CD4-positive, alpha-beta T cell treated with Interleukin-15 for 4 hours (primary cell): ENCODE measurements around the gene AZU1.

Source experiments
- DNase-seq: peaks from one replicate; pipeline ENCODE4 v3.0.0-alpha.2; 2020; ENCODE audit warnings: low spot score

The AZU1 gene

DNA sequence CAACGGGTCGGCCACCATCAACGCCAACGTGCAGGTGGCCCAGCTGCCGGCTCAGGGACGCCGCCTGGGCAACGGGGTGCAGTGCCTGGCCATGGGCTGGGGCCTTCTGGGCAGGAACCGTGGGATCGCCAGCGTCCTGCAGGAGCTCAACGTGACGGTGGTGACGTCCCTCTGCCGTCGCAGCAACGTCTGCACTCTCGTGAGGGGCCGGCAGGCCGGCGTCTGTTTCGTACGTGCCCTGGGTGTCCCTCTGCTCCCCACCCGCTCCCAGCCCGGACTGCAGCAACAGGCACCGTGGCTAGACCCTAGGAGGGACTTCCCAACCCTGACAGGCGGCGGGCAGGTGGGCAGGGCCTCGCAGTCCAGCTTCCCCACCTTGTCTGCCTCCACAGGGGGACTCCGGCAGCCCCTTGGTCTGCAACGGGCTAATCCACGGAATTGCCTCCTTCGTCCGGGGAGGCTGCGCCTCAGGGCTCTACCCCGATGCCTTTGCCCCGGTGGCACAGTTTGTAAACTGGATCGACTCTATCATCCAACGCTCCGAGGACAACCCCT is 28.0 kb downstream of the AZU1 start:
- DNase-seq: no peak

- no peak for DNase-seq
Observed at GRCh38 chr19:858284-858683, 30.6 kb downstream of the AZU1 start.

- no peak for DNase-seq
Observed at GRCh38 chr19:858868-859843, 31.5 kb downstream of the AZU1 start, which contains the start of gene CFD. Gene CFD (plus strand): TSS chr19:859664. CDS start chr19:859690, 26 bp downstream.

DNA sequence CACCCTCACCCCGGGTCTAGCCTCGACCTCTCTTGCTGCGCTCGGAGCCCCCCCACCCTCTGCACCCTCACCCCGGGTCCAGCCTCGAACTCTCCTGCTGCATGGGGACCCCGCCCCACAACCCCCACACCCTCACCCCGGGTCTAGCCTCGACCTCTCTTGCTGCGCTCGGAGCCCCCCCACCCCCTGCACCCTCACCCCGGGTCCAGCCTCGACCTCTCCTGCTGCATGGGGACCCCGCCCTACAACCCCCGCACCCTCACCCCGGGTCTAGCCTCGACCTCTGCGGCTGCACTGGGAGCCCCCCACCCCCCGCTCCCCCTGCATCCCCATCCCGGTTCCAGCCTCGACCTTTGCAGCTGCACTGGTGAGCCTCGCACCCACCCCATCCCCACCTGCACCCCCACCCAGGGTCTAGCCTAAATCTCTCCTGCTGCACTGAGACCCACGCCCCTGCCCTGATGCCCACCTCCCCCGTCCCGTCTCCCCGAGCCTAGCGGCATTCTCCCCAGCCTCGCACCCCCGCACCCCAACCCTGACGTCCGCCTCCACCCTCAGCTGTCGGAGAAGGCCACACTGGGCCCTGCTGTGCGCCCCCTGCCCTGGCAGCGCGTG is 33.6 kb downstream of the AZU1 start:
- no peak for DNase-seq

GRCh38 chr19:861756-862580 is 34.3 kb downstream of the AZU1 start:
- DNase-seq: peak; percentile 40

GRCh38 chr19:862581-863314 is 35.1 kb downstream of the AZU1 start:
- peak; percentile 64 for DNase-seq

DNA sequence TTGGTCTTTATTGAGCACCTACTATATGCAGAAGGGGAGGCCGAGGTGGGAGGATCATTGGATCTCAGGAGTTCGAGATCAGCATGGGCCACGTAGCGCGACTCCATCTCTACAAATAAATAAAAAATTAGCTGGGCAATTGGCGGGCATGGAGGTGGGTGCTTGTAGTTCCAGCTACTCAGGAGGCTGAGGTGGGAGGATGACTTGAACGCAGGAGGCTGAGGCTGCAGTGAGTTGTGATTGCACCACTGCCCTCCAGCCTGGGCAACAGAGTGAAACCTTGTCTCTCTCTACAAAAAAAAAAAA is 35.6 kb downstream of the AZU1 start:
- DNase-seq: no peak

DNA sequence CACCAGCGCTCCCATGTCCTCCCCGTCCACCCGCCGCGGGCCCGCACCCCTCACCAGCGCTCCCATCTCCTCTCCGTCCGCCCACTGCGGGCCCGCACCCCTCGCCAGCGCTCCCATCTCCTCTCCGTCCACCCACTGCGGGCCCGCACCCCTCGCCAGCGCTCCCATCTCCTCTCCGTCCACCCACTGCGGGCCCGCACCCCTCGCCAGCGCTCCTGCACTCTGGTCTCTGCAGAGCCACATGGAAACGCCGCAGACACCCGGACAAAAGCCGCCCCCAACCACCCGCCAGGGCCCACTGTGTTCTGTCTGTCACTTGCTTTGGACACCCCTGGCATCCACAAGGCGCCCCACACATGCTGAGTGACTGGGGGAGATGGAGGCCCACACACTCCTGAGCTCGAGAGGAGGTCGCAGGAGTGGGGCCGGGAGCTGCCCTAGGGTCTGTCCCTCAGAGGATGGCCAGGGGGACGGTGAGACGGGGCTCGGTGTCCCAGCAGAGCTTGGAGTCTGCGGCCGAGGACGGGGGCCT is 39.2 kb downstream of the AZU1 start:
- DNase-seq: no peak

DNA sequence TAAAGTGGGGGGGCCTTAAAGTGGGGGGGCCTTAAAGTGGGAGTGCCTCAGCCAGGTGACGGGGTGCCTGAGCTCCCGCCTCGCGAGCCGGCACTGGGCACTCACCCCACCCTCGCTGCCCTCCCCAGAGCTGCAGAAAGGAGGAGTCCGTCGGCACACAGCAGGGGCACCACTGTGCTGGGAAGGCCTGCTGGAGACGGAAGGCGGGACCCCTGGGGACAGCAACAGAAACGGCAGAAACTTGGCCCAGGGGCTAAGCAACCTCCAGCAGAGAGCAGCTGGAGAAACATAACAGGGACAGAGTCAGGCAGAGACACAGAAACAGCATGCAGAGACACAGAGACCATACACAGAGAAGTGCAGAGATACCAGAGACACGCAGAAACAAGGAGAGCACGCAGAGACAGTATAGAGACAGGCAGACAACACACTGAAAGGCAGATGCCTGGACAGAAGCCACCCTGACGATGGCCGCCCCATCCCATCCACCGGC is 39.7 kb downstream of the AZU1 start:
- DNase-seq: no peak

DNA sequence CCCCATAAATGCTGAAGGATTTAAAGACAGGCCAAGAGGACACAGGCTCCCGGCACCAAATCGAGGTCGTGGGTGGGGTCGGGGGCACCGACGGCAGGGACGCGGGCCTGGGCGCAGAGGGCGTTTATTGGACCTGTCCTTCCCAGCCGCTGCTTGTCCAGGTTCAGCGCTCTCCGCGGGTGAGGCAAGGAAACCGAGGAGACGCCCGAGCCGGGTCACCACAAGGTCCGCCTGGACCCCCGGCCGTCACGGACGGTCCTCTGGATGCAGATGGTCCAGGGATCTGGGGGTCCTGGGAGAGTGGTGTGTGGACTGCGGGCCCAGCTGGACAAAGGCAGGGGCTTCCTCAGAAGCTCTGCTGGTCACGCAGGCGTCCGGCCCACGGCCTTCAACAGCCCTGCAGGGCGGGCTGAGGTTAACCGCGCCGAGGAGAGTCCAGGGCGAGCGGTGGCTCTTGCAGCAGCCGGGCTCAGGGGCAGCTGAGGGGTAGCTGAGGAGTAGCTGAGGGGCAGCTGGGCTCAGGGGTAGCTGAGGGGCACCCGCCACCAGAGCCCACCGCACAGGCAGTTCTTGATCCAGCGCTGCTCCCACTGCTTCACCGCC is 40.3 kb downstream of the AZU1 start:
- DNase-seq: no peak

DNA sequence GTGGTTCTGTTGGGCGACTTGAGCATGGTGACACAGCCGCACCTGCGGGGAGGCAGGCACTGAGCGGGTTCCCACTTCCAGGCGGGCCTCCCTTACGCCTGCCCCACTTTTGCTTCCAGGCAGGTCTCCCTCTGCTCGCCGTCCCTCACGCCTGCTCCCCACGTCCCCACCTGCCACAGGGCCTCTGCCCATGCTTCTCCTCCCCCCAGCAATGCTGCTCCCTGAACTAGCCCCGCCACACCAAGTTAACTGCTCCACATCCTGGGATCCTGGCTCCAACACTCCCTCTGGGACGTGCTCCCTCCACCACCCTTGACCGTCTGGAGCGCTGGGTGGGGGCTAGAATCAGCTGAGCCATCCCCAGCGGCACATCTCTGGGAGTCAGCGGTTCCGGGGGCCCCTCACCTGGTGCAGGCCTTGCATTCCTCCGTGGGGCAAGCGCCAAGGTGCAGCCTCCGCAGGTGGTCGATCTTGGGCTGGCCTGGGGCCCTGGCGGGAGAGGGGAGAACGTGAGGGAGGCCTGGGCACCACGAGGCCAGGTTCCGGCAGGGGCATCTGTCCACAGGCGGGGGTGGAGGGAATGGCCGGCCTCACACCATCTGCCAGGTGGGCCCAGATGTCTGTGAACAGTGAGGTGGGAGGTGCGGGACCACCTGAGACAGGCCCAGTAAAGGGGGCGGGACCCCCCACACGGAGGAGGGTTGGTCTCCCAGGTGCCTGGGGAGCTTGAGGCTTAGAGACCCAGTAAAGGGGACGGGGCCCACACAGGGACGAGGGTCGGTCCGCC is 41.0 kb downstream of the AZU1 start:
- DNase-seq: no peak

DNA sequence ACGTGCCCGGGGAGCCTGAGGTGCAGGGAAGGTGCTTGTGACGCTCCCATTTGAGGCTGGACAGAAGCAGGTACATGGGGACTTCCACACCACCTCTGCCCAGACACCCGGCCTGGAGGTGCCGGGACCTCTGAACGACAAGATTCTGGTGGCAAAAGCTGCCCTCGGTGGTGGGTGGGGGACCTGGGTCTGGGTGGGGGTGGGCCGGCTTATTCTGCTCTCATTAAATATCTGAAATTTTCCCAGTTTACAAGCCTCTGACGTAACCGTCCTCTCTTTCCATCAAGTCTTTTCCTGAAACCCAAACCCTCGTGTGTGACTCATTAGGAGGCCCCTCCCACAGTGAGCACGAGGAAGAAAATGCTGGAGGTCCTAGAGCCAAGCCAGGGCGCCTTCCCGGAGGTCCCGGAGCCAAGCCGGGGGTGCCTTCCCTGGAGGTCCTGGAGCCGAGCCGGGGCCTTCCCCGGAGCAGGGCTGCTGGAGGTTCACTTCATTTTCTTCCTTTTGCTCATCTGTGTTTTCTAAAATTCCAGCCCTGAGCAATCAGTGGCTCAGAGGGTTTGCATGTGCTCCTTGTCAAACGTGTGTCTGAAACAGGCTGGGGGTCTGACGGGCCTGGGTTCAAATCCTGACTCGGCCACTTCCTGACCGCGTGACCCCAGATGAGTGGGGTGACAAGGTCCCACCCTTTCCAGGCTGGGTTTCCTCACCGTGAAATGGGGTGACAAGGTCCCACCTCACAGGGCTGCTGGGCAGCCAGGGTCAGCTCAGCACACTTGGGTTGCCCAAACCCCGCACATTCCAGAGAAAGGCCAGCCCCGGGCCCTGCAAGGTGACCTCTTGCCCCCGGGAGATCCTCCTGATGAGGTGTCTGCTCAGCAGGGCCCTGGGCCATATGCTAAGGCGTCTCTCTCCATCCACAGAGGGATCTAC is 41.9 kb downstream of the AZU1 start:
- no peak for DNase-seq

- DNase-seq: no peak
Observed at GRCh38 chr19:870314-870713, 42.7 kb downstream of the AZU1 start.

- no peak for DNase-seq
Observed at GRCh38 chr19:870963-871401, 43.3 kb downstream of the AZU1 start.

- DNase-seq: no peak
Observed at GRCh38 chr19:871446-872265, 44.0 kb downstream of the AZU1 start.

DNA sequence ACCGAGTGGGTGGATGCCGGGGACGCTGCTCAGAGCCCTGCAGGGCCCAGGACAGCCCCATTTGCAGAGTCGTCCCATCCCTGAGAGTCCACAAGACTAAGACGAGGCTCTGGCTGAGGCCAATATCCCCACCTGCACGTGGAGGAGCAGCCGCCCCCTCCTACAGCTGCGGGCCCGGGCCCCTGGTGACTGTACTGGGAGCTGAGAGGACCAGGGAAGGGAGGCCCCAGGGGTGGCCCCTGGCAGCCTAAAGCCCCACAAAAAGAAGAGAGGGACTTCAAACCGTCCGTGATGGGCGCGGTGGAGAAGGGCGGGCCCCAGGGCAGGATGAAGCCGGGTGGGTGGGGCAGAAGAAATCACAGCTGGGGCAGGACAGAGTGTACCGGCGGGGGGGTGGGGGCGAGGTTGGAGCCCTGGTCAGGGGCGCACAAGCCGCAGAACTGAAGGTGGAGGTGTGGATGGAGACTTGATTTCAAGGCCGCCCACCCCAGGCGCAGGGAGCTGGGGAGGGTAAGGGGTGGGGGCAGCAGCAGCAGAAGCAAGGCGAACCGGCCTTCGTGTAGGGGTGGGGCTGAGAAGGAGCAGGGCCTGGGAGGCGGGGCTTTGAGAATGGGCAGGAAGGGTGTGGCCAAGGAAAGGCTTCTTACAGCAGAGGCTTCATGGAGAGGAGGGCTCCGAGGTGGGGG is 44.8 kb downstream of the AZU1 start:
- peak; percentile 77 for DNase-seq

GRCh38 chr19:873084-873483 is 45.4 kb downstream of the AZU1 start:
- DNase-seq: peak; percentile 77
